ENCODE measurements around the gene MYL2. TPM values are rescaled to one million over a fixed set of nuclear protein-coding genes. Genes with fewer than 3 reads are reported as not detected.

The MYL2 gene
- total and polyA plus RNA-seq, 10 of the 15 experiments (the other 5 are each of a cell fraction or from before 2014, with no cell fraction given) = 0.08 to 1.8 (median 0.57) TPM; not detected in 1

GRCh38 chr12:110913119-110914056 is 7.0 kb downstream of the MYL2 start (continued):
- TF ChIP-seq SUPT20H (IDR thresholded peaks at IDR 0.05; ENCODE audit: borderline replicate concordance, control insufficient read depth, low read depth, low read length) (no peak), RB1 (IDR thresholded peaks at IDR 0.05; ENCODE audit: borderline replicate concordance) (no peak), EED (IDR thresholded peaks at IDR 0.05; ENCODE audit: low read depth) (peak; percentile 8; the same call in 1 of the 2 replicates), SPI1 (IDR thresholded peaks at IDR 0.05; ENCODE audit: borderline replicate concordance, insufficient read depth, low read depth, low read length) (peak; percentile 99), FOXK2 (IDR thresholded peaks at IDR 0.05) (no peak; the same call in 1 of the 2 replicates), CEBPZ (IDR thresholded peaks at IDR 0.05; ENCODE audit: low read depth, low read length) (no peak), STAT1 (conservative IDR thresholded peaks at IDR 0.05) (0 out of 2 replicates have a peak, but pooled peaks have one; percentile 25), MAX (IDR thresholded peaks at IDR 0.05; ENCODE audit: low read depth, low read length) (peak; percentile 73; the same call in 1 of the 2 replicates), ATF7 (IDR thresholded peaks at IDR 0.05; ENCODE audit: low read depth) (peak; percentile 85), YY1 (IDR thresholded peaks at IDR 0.05; ENCODE audit: low read depth, low read length) (no peak), BCL11A (IDR thresholded peaks at IDR 0.05; ENCODE audit: low read depth, low read length) (peak; percentile 84), EZH2 (IDR thresholded peaks at IDR 0.05; ENCODE audit: borderline replicate concordance, control insufficient read depth, low read depth, low read length) (no peak), YBX1 (IDR thresholded peaks at IDR 0.05) (no peak), RAD51 (IDR thresholded peaks at IDR 0.05) (peak; percentile 82; the same call in 1 of the 2 replicates), SIN3A (IDR thresholded peaks at IDR 0.05; ENCODE audit: low read depth, low read length) (no peak), SREBF2 (IDR thresholded peaks at IDR 0.05; ENCODE audit: low read length) (no peak), HDAC2 (IDR thresholded peaks at IDR 0.05) (no peak), TCF12 (IDR thresholded peaks at IDR 0.05; ENCODE audit: low read depth, low read length) (0 out of 2 replicates have a peak, but pooled peaks have one; percentile 23), POLR2AphosphoS5 (IDR thresholded peaks at IDR 0.05; ENCODE audit: low read length) (peak; percentile 77)
- TF ChIP-seq, protein P1, sequence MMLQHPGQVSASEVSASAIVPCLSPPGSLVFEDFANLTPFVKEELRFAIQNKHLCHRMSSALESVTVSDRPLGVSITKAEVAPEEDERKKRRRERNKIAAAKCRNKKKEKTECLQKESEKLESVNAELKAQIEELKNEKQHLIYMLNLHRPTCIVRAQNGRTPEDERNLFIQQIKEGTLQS (IDR thresholded peaks at IDR 0.05; ENCODE audit: borderline replicate concordance, extremely low read depth, low read depth, low read length) = no peak
- TF ChIP-seq, protein P2, sequence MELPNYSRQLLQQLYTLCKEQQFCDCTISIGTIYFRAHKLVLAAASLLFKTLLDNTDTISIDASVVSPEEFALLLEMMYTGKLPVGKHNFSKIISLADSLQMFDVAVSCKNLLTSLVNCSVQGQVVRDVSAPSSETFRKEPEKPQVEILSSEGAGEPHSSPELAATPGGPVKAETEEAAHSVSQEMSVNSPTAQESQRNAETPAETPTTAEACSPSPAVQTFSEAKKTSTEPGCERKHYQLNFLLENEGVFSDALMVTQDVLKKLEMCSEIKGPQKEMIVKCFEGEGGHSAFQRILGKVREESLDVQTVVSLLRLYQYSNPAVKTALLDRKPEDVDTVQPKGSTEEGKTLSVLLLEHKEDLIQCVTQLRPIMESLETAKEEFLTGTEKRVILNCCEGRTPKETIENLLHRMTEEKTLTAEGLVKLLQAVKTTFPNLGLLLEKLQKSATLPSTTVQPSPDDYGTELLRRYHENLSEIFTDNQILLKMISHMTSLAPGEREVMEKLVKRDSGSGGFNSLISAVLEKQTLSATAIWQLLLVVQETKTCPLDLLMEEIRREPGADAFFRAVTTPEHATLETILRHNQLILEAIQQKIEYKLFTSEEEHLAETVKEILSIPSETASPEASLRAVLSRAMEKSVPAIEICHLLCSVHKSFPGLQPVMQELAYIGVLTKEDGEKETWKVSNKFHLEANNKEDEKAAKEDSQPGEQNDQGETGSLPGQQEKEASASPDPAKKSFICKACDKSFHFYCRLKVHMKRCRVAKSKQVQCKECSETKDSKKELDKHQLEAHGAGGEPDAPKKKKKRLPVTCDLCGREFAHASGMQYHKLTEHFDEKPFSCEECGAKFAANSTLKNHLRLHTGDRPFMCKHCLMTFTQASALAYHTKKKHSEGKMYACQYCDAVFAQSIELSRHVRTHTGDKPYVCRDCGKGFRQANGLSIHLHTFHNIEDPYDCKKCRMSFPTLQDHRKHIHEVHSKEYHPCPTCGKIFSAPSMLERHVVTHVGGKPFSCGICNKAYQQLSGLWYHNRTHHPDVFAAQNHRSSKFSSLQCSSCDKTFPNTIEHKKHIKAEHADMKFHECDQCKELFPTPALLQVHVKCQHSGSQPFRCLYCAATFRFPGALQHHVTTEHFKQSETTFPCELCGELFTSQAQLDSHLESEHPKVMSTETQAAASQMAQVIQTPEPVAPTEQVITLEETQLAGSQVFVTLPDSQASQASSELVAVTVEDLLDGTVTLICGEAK (IDR thresholded peaks at IDR 0.05; ENCODE audit: borderline replicate concordance) = peak; percentile 27; the same call in 1 of the 2 replicates

Measured in GM12878 (cell line).